Heart left ventricle (tissue), 16 donors: ENCODE results near the gene PARN. TPM values are rescaled to one million over a fixed set of nuclear protein-coding genes. Genes with fewer than 3 reads are reported as not detected.

Source experiments
- ATAC-seq, 4 donors: fragments of 200-7000 bp; cut with Tn5 transposase; one replicate each; pipeline ENCODE4 v1.9.1; 2020 to 2022; ENCODE audit warnings: moderate library complexity in 4 of 4, mild to moderate bottlenecking in 3 of 4, moderate number of reproducible peaks in 1 of 4
- DNase-seq, 5 donors: peaks; one replicate each; pipeline ENCODE4 v3.0.0-alpha.2; 2020
- H3K27ac ChIP-seq, 12 donors: fragments of 200-600 bp; sonication (generic) in 4 of 12; one replicate each; pipeline versions ENCODE4 v1.5.0 to v1.8.0; 2016 to 2022; ENCODE audit warnings: mild to moderate bottlenecking in 2 of 12
- H3K27me3 ChIP-seq, 9 donors: fragments of 200-600 bp; sonication (generic) in 2 of 9; one replicate each; pipeline versions ENCODE4 v1.5.1 to v1.8.0; 2016 to 2022; ENCODE audit warnings: mild to moderate bottlenecking in 3 of 9
- H3K36me3 ChIP-seq, 9 donors: fragments of 200-600 bp; sonication (generic) in 2 of 9; one replicate each; pipeline versions ENCODE4 v1.5.0 to v1.8.0; 2018 to 2022; ENCODE audit warnings: mild to moderate bottlenecking in 2 of 9
- H3K4me1 ChIP-seq, 12 donors: fragments of 200-600 bp; sonication (generic) in 4 of 12; one replicate each; pipeline versions ENCODE4 v1.5.0 to v1.8.0; 2016 to 2022; ENCODE audit warnings: mild to moderate bottlenecking in 3 of 12
- H3K4me3 ChIP-seq, 12 donors: fragments of 200-600 bp; sonication (generic) in 4 of 12; one replicate each; pipeline versions ENCODE4 v1.5.0 to v1.8.0; 2017 to 2022; ENCODE audit warnings: mild to moderate bottlenecking in 9 of 12, moderate library complexity in 4 of 12
- H3K9me3 ChIP-seq, 12 donors: fragments of 200-600 bp; sonication (generic) in 4 of 12; one replicate each; pipeline versions ENCODE4 v1.5.0 to v1.8.0; 2016 to 2022; ENCODE audit warnings: mild to moderate bottlenecking in 1 of 12
- POLR2A ChIP-seq, 2 donors: fragments of 450-650 bp; IDR thresholded peaks; one replicate each; pipeline ENCODE4 v1.6.1; 2017; ENCODE audit warnings: antibody characterized with exemption in 2 of 2, mild to moderate bottlenecking in 2 of 2, moderate library complexity in 2 of 2
- WGBS, 4 donors: extraction: QIAGEN DNeasy Blood & Tissue Kit in 2 of 4; methylation state at CpG; one replicate each; pipeline versions ENCODE4 v1.1.5 to v1.1.7; 2013 to 2018; 5-methylcytosine and 5-hydroxymethylcytosine counted together
- intact Hi-C, 10 donors: fragments of 100-400 bp; cut with DNase I; formaldehyde crosslinking; loops; one replicate each; pipeline versions ENCODE4 v1.11.1 to v1.14.2; 2022
- polyA plus RNA-seq, 2 donors: library from polyadenylated mRNA; stranded (reverse); fragments of 200-250 nt; gene quantifications; one replicate each; pipeline ENCODE4 v1.2.3, GENCODE V29; 2013
- total RNA-seq, 9 donors: library from RNA; depleted of rRNA in 2 of 9; stranded (reverse); fragments of >200 nt in 2 of 9; fragmentation: NEBNext Ultra II Directional in 3 of 9; extraction: Animal tissue kit (Norgen Biotek cat#: 25700) in 3 of 9; gene quantifications; one replicate each; pipeline versions ENCODE4 v1.1.0 to v1.2.4, GENCODE V29; 2016 to 2023
- TF ChIP-seq, protein P1 (sequence below), 12 donors: fragments of 200-600 bp; sonication (generic) in 4 of 12; IDR thresholded peaks; one replicate each; pipeline versions ENCODE4 v1.5.0 to v1.8.0; 2018 to 2022; ENCODE audit warnings: antibody characterized with exemption in 12 of 12, mild to moderate bottlenecking in 5 of 12
- donor health status: ischemic (EF 13 %, LVEDD 7.1; RV severe dilation, severe dysfunction).
- donor health status: healthy with polysubstance abuse.
- donor health status: DM: no; HTN: yes; CAD: no.
- donor health status: DM: no; HTN: no; CAD: no.
- donor health status: ischemic (EF 25% LVEDD 6.9; RV normal size, moderate dysfunction).
- donor health status: ischemic (EF 25% LVEDD 5.7; RV mildly dilated, moderate dysfunction).
- donor health status: healthy.
- donor health status: DM: yes; HTN: yes; CAD: no.
- donor health status: ischemic (EF 35%, LVEDD 5.7; RV mildly dilated, moderate dysfunction).
- donor health status: nonischemic (EF 11% LVEDD 7.7; RV severe dilation, severe dysfunction).
- donor health status: DM: yes; HTN: yes; CAD: no.
- donor health status: PGD.
- donor health status: ischemic (EF 29% LVEDD 5.4; RV normal size, mild dysfunction).
- donor health status: nonischemic (EF 23%, LVEDD 6.1; RV moderate dilation, normal function).

PARN gene
- total and polyA plus RNA-seq, 11 donors: 7.7 to 25.9 (median 19.8) TPM

GRCh38 chr16:14629612-14629918, 495 bp downstream of the PARN start:
- H3K4me1 ChIP-seq: peaks cover 5 to 42% (median 27%) of the 10 kb centered on the region in 12 donors
- intact Hi-C loops: loop anchor here in 1 of 10 donors (10.0 kb wide), 1 partner anchor 65 kb away; no protein-coding TSS in a partner anchor

DNA sequence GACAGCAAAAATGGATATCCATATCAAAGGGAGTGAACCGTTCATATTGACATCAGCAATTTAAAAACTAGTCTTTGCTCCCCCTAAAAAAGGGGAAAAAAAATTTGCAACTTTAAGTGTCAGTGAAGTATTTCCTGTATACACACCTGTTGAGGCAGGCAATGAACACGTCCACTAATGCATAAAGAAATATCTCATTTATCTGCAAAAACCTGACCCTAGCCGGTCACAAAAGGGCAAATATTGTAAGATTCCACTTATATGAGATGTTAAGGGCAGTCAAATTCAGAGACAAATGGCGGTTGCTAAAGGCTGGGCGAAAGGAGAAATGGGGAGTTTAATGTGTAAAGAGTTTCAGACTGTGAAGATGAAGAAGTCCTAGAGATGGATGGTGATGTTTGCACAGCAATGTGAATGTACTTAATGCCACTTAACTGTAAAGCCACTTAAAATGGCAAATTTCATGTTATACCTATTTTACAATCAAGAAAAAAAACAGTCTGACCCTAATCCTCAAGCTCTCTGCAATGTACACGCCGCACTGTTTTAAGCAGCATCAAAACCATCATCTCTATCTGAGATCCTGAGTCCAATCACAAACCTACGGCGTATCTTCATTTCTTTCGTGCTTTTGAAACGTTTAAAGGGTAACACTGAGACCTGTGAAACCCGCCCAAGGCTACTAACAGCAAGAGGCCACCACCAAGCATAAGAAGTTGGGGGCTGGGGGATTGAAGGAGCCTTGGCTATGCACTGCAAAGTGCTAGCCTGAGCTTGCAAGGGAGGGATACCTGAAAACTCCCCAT, 1.1 kb downstream of the PARN start:
- H3K36me3 ChIP-seq: peaks cover 0 to 49% (median 45%) of the 10 kb centered on the region in 9 donors
- no peaks in the 10 kb centered on the region for H3K27me3 ChIP-seq
- TF ChIP-seq, protein P1, sequence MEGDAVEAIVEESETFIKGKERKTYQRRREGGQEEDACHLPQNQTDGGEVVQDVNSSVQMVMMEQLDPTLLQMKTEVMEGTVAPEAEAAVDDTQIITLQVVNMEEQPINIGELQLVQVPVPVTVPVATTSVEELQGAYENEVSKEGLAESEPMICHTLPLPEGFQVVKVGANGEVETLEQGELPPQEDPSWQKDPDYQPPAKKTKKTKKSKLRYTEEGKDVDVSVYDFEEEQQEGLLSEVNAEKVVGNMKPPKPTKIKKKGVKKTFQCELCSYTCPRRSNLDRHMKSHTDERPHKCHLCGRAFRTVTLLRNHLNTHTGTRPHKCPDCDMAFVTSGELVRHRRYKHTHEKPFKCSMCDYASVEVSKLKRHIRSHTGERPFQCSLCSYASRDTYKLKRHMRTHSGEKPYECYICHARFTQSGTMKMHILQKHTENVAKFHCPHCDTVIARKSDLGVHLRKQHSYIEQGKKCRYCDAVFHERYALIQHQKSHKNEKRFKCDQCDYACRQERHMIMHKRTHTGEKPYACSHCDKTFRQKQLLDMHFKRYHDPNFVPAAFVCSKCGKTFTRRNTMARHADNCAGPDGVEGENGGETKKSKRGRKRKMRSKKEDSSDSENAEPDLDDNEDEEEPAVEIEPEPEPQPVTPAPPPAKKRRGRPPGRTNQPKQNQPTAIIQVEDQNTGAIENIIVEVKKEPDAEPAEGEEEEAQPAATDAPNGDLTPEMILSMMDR (IDR thresholded peaks at IDR 0.05): no peak
- TF ChIP-seq POLR2A (IDR thresholded peaks at IDR 0.05): no peak
- peak overlapping the region; percentile 74 to 94 (median 91) for H3K4me3 ChIP-seq
- intact Hi-C loops: loop anchor here in 1 of 10 donors (10.0 kb wide), 1 partner anchor 64 kb away; no protein-coding TSS in a partner anchor
- DNase-seq: no peak
- no peaks in the 10 kb centered on the region for H3K9me3 ChIP-seq
- peaks cover under 1 to 36% (median 21%) of the 10 kb centered on the region in 12 donors for H3K4me1 ChIP-seq
- 55 to 66% (median 58%) methylated on average over 12 of the region's 12 CpGs for WGBS, 4 donors
- H3K27ac ChIP-seq: peak overlapping the region in 11 of 12 donors; percentile 77 to 97 (median 92)
- ATAC-seq: no peak

More at GRCh38 chr16:14629612-14629918, 495 bp downstream of the PARN start:
- 2 to 4% (median 3%) methylated on average over 16 to 17 of the region's 17 CpGs for WGBS, 4 donors
- DNase-seq (peak in 2 of 5 donors; percentile 28 to 29), ATAC-seq (no peak)
- peaks cover 0 to 43% (median 39%) of the 10 kb centered on the region in 9 donors for H3K36me3 ChIP-seq
- TF ChIP-seq, protein P1 (IDR thresholded peaks at IDR 0.05): no peak
- no peak for TF ChIP-seq POLR2A (IDR thresholded peaks at IDR 0.05)
- peak overlapping the region; percentile 77 to 97 (median 92) for H3K27ac ChIP-seq
- peak overlapping the region; percentile 74 to 94 (median 91) for H3K4me3 ChIP-seq
- H3K9me3 ChIP-seq: no peaks in the 10 kb centered on the region
- H3K27me3 ChIP-seq: no peaks in the 10 kb centered on the region

DNA sequence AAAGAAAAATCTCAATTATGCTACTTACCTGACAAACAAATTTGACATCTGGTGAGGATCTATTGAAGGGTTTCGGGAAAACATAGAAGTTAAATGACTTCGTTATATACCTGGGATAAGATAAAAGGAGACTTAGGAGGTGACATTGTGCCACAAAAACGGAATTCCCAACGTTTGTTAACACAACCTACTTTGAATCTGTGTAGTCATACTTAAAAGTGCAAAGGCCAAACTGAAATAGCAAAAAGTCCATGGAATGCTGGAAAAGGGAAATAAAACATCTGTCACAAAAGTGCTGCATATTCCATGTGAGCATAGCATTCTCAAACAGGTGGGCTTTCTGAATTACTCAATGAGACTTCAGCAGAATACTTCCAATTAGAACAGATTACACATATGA, 3.0 kb downstream of the PARN start:
- DNase-seq (no peak), ATAC-seq (no peak)
- WGBS, 4 donors: 93 to 97% (median 97%) methylated on average over 4 of the region's 4 CpGs
- Histone ChIP-seq H3K27me3 (no peaks in the 10 kb centered on the region), H3K9me3 (no peaks in the 10 kb centered on the region), H3K4me3 (no peak overlapping the region), H3K4me1 (peaks cover 0 to 27% (median 16%) of the 10 kb centered on the region in 12 donors), H3K27ac (no peak overlapping the region), H3K36me3 (peaks cover 0 to 68% (median 64%) of the 10 kb centered on the region in 9 donors)
- intact Hi-C loops: loop anchor here in 1 of 10 donors (10.0 kb wide), 1 partner anchor 62 kb away; no protein-coding TSS in a partner anchor
- no peak for TF ChIP-seq POLR2A (IDR thresholded peaks at IDR 0.05)
- TF ChIP-seq, protein P1 (IDR thresholded peaks at IDR 0.05): no peak

- H3K4me3 ChIP-seq: no peak overlapping the region
- peaks cover 0 to 100% (median 96%) of the 10 kb centered on the region in 9 donors for H3K36me3 ChIP-seq
- ATAC-seq: no peak
- no peak for DNase-seq
- no peaks in the 10 kb centered on the region for H3K4me1 ChIP-seq
- intact Hi-C loops: no loop called here
- no peaks in the 10 kb centered on the region for H3K27me3 ChIP-seq
- H3K27ac ChIP-seq: no peak overlapping the region
- WGBS, 4 donors: 91 to 97% (median 92%) methylated on average over 7 of the region's 7 CpGs
- H3K9me3 ChIP-seq: no peaks in the 10 kb centered on the region
- TF ChIP-seq, protein P1 (IDR thresholded peaks at IDR 0.05): no peak
- TF ChIP-seq POLR2A (IDR thresholded peaks at IDR 0.05): no peak
Observed at GRCh38 chr16:14618566-14618965, 11.5 kb downstream of the PARN start.
